GM23338 (cell line): Measurements from ENCODE around the gene ALDH16A1.

ENCODE experiments used
- REST ChIP-seq: IDR thresholded peaks from one replicate; pipeline ENCODE4 v1.6.1; 2018; ENCODE audit warnings: antibody characterized with exemption; ENCODE audit not compliant: unreplicated experiment
- TF ChIP-seq, protein P1 (sequence below), 2 experiments: fragments of 200-600 bp in 1 of 2; sonication (generic) in 1 of 2; conservative IDR thresholded peaks; 2 replicates each; pipeline versions ENCODE4 v1.5.1 to v1.6.1; 2016 to 2017; ENCODE audit warnings: antibody characterized with exemption in 2 of 2, low read depth in 2 of 2, mild to moderate bottlenecking in 2 of 2, moderate library complexity in 1 of 2

- TF ChIP-seq, protein P1, sequence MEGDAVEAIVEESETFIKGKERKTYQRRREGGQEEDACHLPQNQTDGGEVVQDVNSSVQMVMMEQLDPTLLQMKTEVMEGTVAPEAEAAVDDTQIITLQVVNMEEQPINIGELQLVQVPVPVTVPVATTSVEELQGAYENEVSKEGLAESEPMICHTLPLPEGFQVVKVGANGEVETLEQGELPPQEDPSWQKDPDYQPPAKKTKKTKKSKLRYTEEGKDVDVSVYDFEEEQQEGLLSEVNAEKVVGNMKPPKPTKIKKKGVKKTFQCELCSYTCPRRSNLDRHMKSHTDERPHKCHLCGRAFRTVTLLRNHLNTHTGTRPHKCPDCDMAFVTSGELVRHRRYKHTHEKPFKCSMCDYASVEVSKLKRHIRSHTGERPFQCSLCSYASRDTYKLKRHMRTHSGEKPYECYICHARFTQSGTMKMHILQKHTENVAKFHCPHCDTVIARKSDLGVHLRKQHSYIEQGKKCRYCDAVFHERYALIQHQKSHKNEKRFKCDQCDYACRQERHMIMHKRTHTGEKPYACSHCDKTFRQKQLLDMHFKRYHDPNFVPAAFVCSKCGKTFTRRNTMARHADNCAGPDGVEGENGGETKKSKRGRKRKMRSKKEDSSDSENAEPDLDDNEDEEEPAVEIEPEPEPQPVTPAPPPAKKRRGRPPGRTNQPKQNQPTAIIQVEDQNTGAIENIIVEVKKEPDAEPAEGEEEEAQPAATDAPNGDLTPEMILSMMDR (conservative IDR thresholded peaks at IDR 0.05; ENCODE audit: low read depth in 2 of 2) = no peak; a peak in 1 of 4 replicates
- TF ChIP-seq REST = no peak
Observed at GRCh38 chr19:49486710-49487276, 33.8 kb downstream of the ALDH16A1 start.
